ENCODE measurements around the gene MRPL52. TPM values are rescaled to one million over a fixed set of nuclear protein-coding genes. Genes with fewer than 3 reads are reported as not detected.

MRPL52 gene
- total RNA-seq, 2 experiments from 2014 or later: 100 to 181 TPM

- POLR2A ChIA-PET: interaction anchor here (0.5 kb wide), 1 partner anchor 121 kb away, joined by 3 read pairs; no protein-coding TSS in a partner anchor
- H3K36me3 ChIP-seq (ENCODE audit: insufficient read depth, low read length): peaks cover 69% of the 10 kb centered on the region
- H3K27ac ChIP-seq (ENCODE audit: low read depth, low read length, poor library complexity, severe bottlenecking): no peak overlapping the region
Measured at GRCh38 chr14:22875748-22876319, 46.1 kb downstream of the MRPL52 start.

GRCh38 chr14:22877000-22877501 lies 47.4 kb downstream of the MRPL52 start:
- Histone ChIP-seq H3K27ac (ENCODE audit: low read depth, low read length, poor library complexity, severe bottlenecking) (no peak overlapping the region), H3K4me2 (ENCODE audit: low read length) (no peak overlapping the region), H2AFZ (ENCODE audit: low read length) (no peak overlapping the region), H3K4me1 (ENCODE audit: insufficient read depth, low read length, poor library complexity, severe bottlenecking) (peaks cover 22% of the 10 kb centered on the region), H3K9me2 (ENCODE audit: insufficient read depth, low read length) (no peaks in the 10 kb centered on the region), H3K4me3 (ENCODE audit: low read depth, low read length, poor library complexity, severe bottlenecking) (no peak overlapping the region), H3K36me3 (ENCODE audit: insufficient read depth, low read length) (peaks cover 69% of the 10 kb centered on the region), H3K79me2 (ENCODE audit: insufficient read depth, low read depth, low read length) (peaks cover 19% of the 10 kb centered on the region), H3K9me3 (ENCODE audit: low read length) (no peaks in the 10 kb centered on the region), H4K20me1 (ENCODE audit: insufficient read depth, low read length) (no peaks in the 10 kb centered on the region)
- intact Hi-C loops (cut with micrococcal nuclease; ENCODE audit: unreplicated experiment): no loop called here
- no peak for DNase-seq (ENCODE audit: low spot score)
- TF ChIP-seq EZH2phosphoT487 (IDR thresholded peaks at IDR 0.05; ENCODE audit: borderline replicate concordance, low read depth, low read length) (no peak), CTCF (conservative IDR thresholded peaks at IDR 0.05; ENCODE audit: low read length) (no peak)
- no TSS peak for BruUV-seq (replicated peaks)
- POLR2A ChIA-PET: no interaction called here
- CTCF ChIA-PET (ENCODE audit: unreplicated experiment): no interaction called here

More at GRCh38 chr14:22875748-22876319, 46.1 kb downstream of the MRPL52 start:
- Histone ChIP-seq H3K9me3 (ENCODE audit: low read length) (no peaks in the 10 kb centered on the region), H3K4me3 (ENCODE audit: low read depth, low read length, poor library complexity, severe bottlenecking) (no peak overlapping the region), H3K4me1 (ENCODE audit: insufficient read depth, low read length, poor library complexity, severe bottlenecking) (peaks cover 14% of the 10 kb centered on the region), H2AFZ (ENCODE audit: low read length) (no peak overlapping the region), H3K4me2 (ENCODE audit: low read length) (no peak overlapping the region), H3K9me2 (ENCODE audit: insufficient read depth, low read length) (no peaks in the 10 kb centered on the region), H4K20me1 (ENCODE audit: insufficient read depth, low read length) (no peaks in the 10 kb centered on the region), H3K79me2 (ENCODE audit: insufficient read depth, low read depth, low read length) (peaks cover 19% of the 10 kb centered on the region)
- intact Hi-C loops (cut with micrococcal nuclease; ENCODE audit: unreplicated experiment): no loop called here
- BruUV-seq (replicated peaks): no TSS peak
- CTCF ChIA-PET (ENCODE audit: unreplicated experiment): interaction anchor here (0.7 kb wide), 1 partner anchor 11 kb away, joined by 3 read pairs; no protein-coding TSS in a partner anchor
- TF ChIP-seq CTCF (conservative IDR thresholded peaks at IDR 0.05; ENCODE audit: low read length) (no peak), EZH2phosphoT487 (IDR thresholded peaks at IDR 0.05; ENCODE audit: borderline replicate concordance, low read depth, low read length) (no peak)
- no peak for DNase-seq (ENCODE audit: low spot score)
